A673 (cell line): Measurements from ENCODE around the gene LURAP1L. TPM values are rescaled to one million over a fixed set of nuclear protein-coding genes. Genes with fewer than 3 reads are reported as not detected.

Experiments used
- Bru-seq: library from RNA; stranded (reverse); fragments of 400-500 nt; gene quantifications from one replicate; lab custom pipeline; 2021; lab: Mats Ljungman, UMichigan
- BruChase-seq, 2 experiments: library from RNA; stranded (reverse); fragments of 400-500 nt; gene quantifications; one replicate each; lab custom pipeline; 2021; lab: Mats Ljungman, UMichigan
- BruUV-seq: library from RNA; stranded (reverse); fragments of 400-500 nt; replicated peaks from 2 replicates; lab custom pipeline; 2021; lab: Mats Ljungman, UMichigan
- CTCF ChIA-PET: fragments of 300-600 bp; sonication (Branson Sonifier 250); formaldehyde crosslinking; loops from one replicate; lab custom pipeline; 2022; ENCODE audit warnings: antibody characterized with exemption; lab: Charles Lee
- POLR2A ChIA-PET: fragments of 300-600 bp; sonication (Branson Sonifier 250); formaldehyde crosslinking; loops from one replicate; lab custom pipeline; 2022; ENCODE audit warnings: antibody characterized with exemption; ENCODE audit not compliant: low non-redundant PET; lab: Charles Lee
- DNase-seq: peaks from one replicate; pipeline ENCODE4 v3.0.0-alpha.2; 2015; ENCODE audit warnings: low spot score
- H3K27ac ChIP-seq: fragments of 200-600 bp; sonication (generic); 2 replicates; pipeline ENCODE4 v1.5.1; 2016; ENCODE audit warnings: mixed run types, low read depth, mild to moderate bottlenecking, mixed read lengths, antibody characterized with exemption, low read length; ENCODE audit not compliant: poor library complexity, severe bottlenecking
- H3K27me3 ChIP-seq: fragments of 200-600 bp; sonication (generic); replicated peaks from 2 replicates; pipeline ENCODE4 v1.6.1; 2017; ENCODE audit warnings: mixed run types, low read depth, mild to moderate bottlenecking, mixed read lengths, antibody characterized with exemption, low read length; ENCODE audit not compliant: insufficient read depth, poor library complexity
- H3K36me3 ChIP-seq: fragments of 200-600 bp; sonication (generic); 2 replicates; pipeline ENCODE4 v1.6.1; 2016; ENCODE audit warnings: mixed run types, mild to moderate bottlenecking, mixed read lengths, antibody characterized with exemption, low read length; ENCODE audit not compliant: insufficient read depth, poor library complexity, severe bottlenecking
- H3K4me1 ChIP-seq: fragments of 200-600 bp; sonication (generic); 2 replicates; pipeline ENCODE4 v1.6.1; 2017; ENCODE audit warnings: mixed run types, mild to moderate bottlenecking, mixed read lengths, antibody characterized with exemption, low read length; ENCODE audit not compliant: insufficient read depth, poor library complexity, severe bottlenecking
- H3K4me3 ChIP-seq: fragments of 200-600 bp; sonication (generic); 2 replicates; pipeline ENCODE4 v1.5.1; 2016; ENCODE audit warnings: low read depth, mixed run types, mild to moderate bottlenecking, mixed read lengths, low read length; ENCODE audit not compliant: poor library complexity, severe bottlenecking
- H3K9me3 ChIP-seq: fragments of 200-600 bp; sonication (generic); 2 replicates; pipeline ENCODE4 v1.6.1; 2016; ENCODE audit warnings: mixed run types, low read depth, mild to moderate bottlenecking, mixed read lengths, antibody characterized with exemption, low read length; ENCODE audit not compliant: poor library complexity, severe bottlenecking
- CTCF ChIP-seq: fragments of 300-800, 200-600 bp; sonication (generic); conservative IDR thresholded peaks from 2 replicates; pipeline ENCODE4 v1.5.1; 2017; ENCODE audit warnings: low read depth, mild to moderate bottlenecking, antibody characterized with exemption, low read length, moderate library complexity, mixed read lengths
- EZH2 ChIP-seq: fragments of 200-600 bp; sonication (generic); IDR thresholded peaks from 2 replicates; pipeline ENCODE4 v1.6.1; 2017; ENCODE audit warnings: borderline replicate concordance, low read depth, mild to moderate bottlenecking, mixed read lengths, antibody characterized with exemption, low read length; ENCODE audit not compliant: poor library complexity, severe bottlenecking
- intact Hi-C: fragments of 100-400 bp; cut with micrococcal nuclease; formaldehyde crosslinking; loops from one replicate; pipeline ENCODE4 v1.10.0; 2022; ENCODE audit not compliant: unreplicated experiment
- long read RNA-seq: library from polyadenylated mRNA; stranded (forward); transcript quantifications from one replicate; pipeline ENCODE4 v2.0.0, GENCODE V29; 2022
- total RNA-seq: library from RNA; stranded (reverse); gene quantifications from 2 replicates; pipeline ENCODE4 v1.2.3, GENCODE V29; 2021

The LURAP1L gene
- 0.60 and 0.96 TPM in 2 replicates for total RNA-seq
- Bru-seq, nascent RNA = percentile 36 among the genes with signal in this experiment
- BruChase-seq, experiment 1, labeled RNA remaining after a 2-hour chase = percentile 39 among the genes with signal in this experiment
- BruChase-seq, experiment 2, labeled RNA remaining after a 6-hour chase = percentile 23 among the genes with signal in this experiment
- long read RNA-seq, partial matches to known transcripts = 0 of 3 reads
- long read RNA-seq, other reads (novel, unspliced or antisense) = 0 of 3 reads

DNA sequence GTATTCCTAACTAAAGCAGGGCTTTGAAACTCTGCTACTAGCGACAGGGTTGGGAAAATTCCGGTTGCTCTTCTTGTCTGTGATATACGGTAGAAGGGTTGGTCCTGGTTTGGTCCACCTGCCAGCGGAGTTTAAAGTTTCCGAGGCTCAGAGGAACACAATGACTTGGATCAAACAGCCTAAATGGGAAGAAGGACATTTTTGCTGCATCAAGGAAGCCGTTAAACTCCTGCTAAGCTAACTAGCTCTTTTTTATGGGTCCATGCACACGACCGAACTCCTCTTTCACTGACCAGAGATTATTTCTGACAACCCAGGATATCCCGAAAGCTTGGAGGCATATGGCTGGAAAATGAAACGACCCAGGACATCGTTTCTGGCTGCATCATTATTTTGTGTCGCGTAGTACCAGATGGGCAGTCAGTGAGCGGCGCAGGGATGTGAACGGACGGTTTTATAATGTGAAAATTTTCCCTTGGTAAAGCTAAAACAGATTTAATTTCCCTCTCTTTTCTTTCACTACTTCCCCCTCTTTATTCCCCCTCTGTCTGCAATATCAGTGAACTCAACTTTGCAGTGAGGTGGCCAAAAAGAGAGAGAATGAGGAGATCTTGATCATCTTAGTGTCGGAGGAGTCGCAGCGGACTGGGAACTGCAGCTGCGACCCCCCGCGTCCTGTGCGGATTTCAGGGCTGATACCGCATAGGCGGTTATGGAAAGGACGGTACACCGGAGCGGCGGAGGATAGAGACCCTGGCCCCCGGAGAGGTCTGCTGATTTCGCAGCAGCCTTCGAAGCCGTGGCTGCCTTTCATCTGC, at the start of gene LURAP1L:
Gene LURAP1L (plus strand): TSS at position 160 of the 818 bp plus-strand sequence. CDS start 696 bp downstream, outside the sequence.
- ChIA-PET CTCF (no interaction called here), POLR2A (interaction anchor here (0.6 kb wide), 1 partner anchor 364 kb away, joined by 5 read pairs; no protein-coding TSS in a partner anchor)
- Histone ChIP-seq H3K36me3 (no peaks in the 10 kb centered on the region), H3K27me3 (peaks cover 6% of the 10 kb centered on the region), H3K4me1 (peaks cover 5% of the 10 kb centered on the region), H3K9me3 (no peaks in the 10 kb centered on the region), H3K27ac (no peak within 1 kb of the TSS), H3K4me3 (peak within 1 kb of the TSS; percentile 60)
- intact Hi-C loops = loop anchor here (5.0 kb wide), 1 partner anchor 312 kb away; no protein-coding TSS in a partner anchor
- TF ChIP-seq CTCF = no peak
- TF ChIP-seq EZH2 = no peak
- BruUV-seq = no TSS peak
- peak; percentile 64 for DNase-seq

- H3K9me3 ChIP-seq = no peaks in the 10 kb centered on the region
- intact Hi-C loops = no loop called here
- TF ChIP-seq EZH2 (no peak), CTCF (no peak)
- no TSS peak for BruUV-seq
- H3K36me3 ChIP-seq = no peaks in the 10 kb centered on the region
- H3K4me1 ChIP-seq = no peaks in the 10 kb centered on the region
- no peak overlapping the region for H3K27ac ChIP-seq
- no peak overlapping the region for H3K4me3 ChIP-seq
- no peaks in the 10 kb centered on the region for H3K27me3 ChIP-seq
- POLR2A ChIA-PET = interaction anchor here (0.6 kb wide), 1 partner anchor 338 kb away, joined by 5 read pairs; no protein-coding TSS in a partner anchor
- no peak for DNase-seq
- CTCF ChIA-PET = no interaction called here
Measured at GRCh38 chr9:12726795-12727194, 48.0 kb upstream of the LURAP1L start.

DNA sequence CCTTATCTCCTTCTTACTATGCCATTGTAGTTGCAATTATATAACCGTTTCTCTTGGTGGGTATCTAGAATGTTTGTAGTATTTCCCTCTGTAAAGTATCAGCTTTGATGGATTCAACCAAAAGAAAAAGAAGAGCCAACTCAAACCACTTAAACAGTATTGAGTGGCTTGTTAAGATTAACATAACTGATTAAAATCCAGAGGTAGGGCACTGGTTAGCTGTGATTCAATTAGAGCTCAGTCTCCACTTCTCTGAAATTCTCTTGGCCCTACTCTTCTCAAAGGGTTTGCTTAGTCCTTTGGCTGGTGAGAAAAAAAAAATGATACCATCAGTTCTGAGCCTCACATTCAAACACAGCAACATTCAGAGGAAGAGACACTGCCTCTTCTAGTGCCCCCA, 44.6 kb upstream of the LURAP1L start:
- CTCF ChIA-PET = no interaction called here
- intact Hi-C loops = no loop called here
- Histone ChIP-seq H3K36me3 (no peaks in the 10 kb centered on the region), H3K27ac (no peak overlapping the region), H3K9me3 (no peaks in the 10 kb centered on the region), H3K4me3 (no peak overlapping the region), H3K27me3 (no peaks in the 10 kb centered on the region), H3K4me1 (no peaks in the 10 kb centered on the region)
- no peak for DNase-seq
- BruUV-seq = no TSS peak
- POLR2A ChIA-PET = no interaction called here
- TF ChIP-seq CTCF = no peak
- no peak for TF ChIP-seq EZH2
